ENCODE data around the gene GBP3.
"Not testable (repeated sequence)": the region's sequence is repeated elsewhere in the genome, so short reads cannot be mapped to it uniquely, and the experiment has no call there.

- TF ChIP-seq CTCF (IDR thresholded peaks at IDR 0.05 in 4 of 5, conservative IDR thresholded peaks at IDR 0.05 in 1 of 5); POLR2A (IDR thresholded peaks at IDR 0.05): not testable (repeated sequence)
Observed at GRCh38 chr1:89049187-89049586, 26.5 kb upstream of the GBP3 start.

All from gastrocnemius medialis (tissue), 4 donors.